ENCODE results near the gene PDIA5. TPM values are rescaled to one million over a fixed set of nuclear protein-coding genes. Genes with fewer than 3 reads are reported as not detected.

PDIA5 gene
- total and polyA plus RNA-seq, 2 of the 4 experiments (the other 2 are of a cell fraction), result 19.4 to 42.0 TPM

DNA sequence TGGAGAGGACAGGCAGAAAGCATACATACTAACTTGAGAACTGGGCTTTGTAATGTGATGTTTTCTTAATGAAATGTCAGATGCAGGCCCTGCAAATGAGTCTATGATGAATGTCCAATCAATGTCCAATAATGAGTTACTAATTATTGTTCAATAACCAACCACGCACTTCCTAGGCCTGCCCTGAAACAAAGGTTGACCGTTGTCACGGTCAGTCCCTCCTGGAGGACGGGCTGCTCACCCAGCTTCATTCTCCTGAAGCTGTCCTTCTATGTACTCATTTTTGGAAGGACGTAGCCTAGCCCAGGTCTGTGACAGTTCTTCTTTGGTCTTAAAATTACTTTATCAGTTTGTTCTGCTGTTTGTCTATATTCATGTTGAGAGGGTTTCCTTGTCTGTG, 8.3 kb upstream of the PDIA5 start:
- POLR2A ChIA-PET (ENCODE audit: unreplicated experiment), result no interaction called here
- Histone ChIP-seq H4K5ac (ENCODE audit: low read depth, low read length) (no peak overlapping the region), H2AFZ (replicated peaks; ENCODE audit: low read length, poor library complexity) (no peak overlapping the region), H2AK5ac (ENCODE audit: low read depth, low read length) (no peak overlapping the region), H3K4me1 (ENCODE audit: control insufficient read depth, insufficient read depth, low read length) (no peaks in the 10 kb centered on the region), H3K36me3 (ENCODE audit: control insufficient read depth, insufficient read depth, low read length) (no peaks in the 10 kb centered on the region), H4K8ac (ENCODE audit: low read depth in 2 of 2, low read length in 2 of 2) (no peak overlapping the region), H3K79me1 (ENCODE audit: low read depth in 1 of 2, low read length in 2 of 2) (no peaks in the 10 kb centered on the region), H2AK9ac (replicated peaks; ENCODE audit: low read depth, low read length, poor library complexity) (no peak overlapping the region), H4K20me1 (ENCODE audit: insufficient read depth, low read length) (no peaks in the 10 kb centered on the region), H3K4me3 (ENCODE audit: insufficient read depth, low read depth, low read length) (no peak overlapping the region), H3K9me3 (ENCODE audit: control insufficient read depth, insufficient read depth, low read length) (0 out of 2 replicates have a peak, but pooled peaks cover 2% of the 10 kb centered on the region), H3K18ac (ENCODE audit: low read depth, low read length) (no peak overlapping the region), H3K56ac (ENCODE audit: extremely low read depth, insufficient read depth, low read length) (no peak overlapping the region), H2BK15ac (ENCODE audit: low read depth, low read length) (no peak overlapping the region), H3K27ac (ENCODE audit: insufficient read depth, low read length) (no peak overlapping the region), H3K4ac (ENCODE audit: low read depth, low read length) (no peak overlapping the region), H2BK5ac (ENCODE audit: low read depth, low read length, poor library complexity, severe bottlenecking) (no peak overlapping the region), H3K27me3 (ENCODE audit: control insufficient read depth, insufficient read depth, low read length) (peaks cover 27% of the 10 kb centered on the region), H3K9ac (ENCODE audit: low read depth, low read length) (no peak overlapping the region), H2BK20ac (ENCODE audit: low read depth, low read length) (no peak overlapping the region), H3K23ac (ENCODE audit: low read depth, low read length) (no peak overlapping the region), H3K4me2 (ENCODE audit: low read depth, low read length) (no peak overlapping the region), H3K14ac (replicated peaks; ENCODE audit: low read depth, low read length) (no peak overlapping the region), H3K9me1 (ENCODE audit: insufficient read depth, low read length) (peaks cover 3% of the 10 kb centered on the region; the same call in 1 of the 2 replicates), H4K91ac (ENCODE audit: insufficient read depth, low read depth, low read length) (no peak overlapping the region), H2BK120ac (ENCODE audit: low read depth, low read length) (no peak overlapping the region)
- no CpG with 5 or more reads among the region's 5 CpGs for WGBS, 2 experiments (ENCODE audit: extremely low coverage in 2 of 2, insufficient read length in 1 of 2)
- DNase-seq (no peak), ATAC-seq (ENCODE audit: low read depth) (no peak)
- CTCF ChIA-PET, result no interaction called here
- intact Hi-C loops (cut with micrococcal nuclease) (no loop called here), in situ Hi-C loops (cut with MboI; ENCODE audit: low sequenced_read_pairs) (no loop called here), dilution Hi-C loops (cut with HindIII; ENCODE audit: low sequenced_read_pairs, unreplicated experiment) (no loop called here)
- no TSS peak for BruUV-seq (replicated peaks)
- TF ChIP-seq FOS (IDR thresholded peaks at IDR 0.05; ENCODE audit: low read depth, low read length) (no peak), MXI1 (IDR thresholded peaks at IDR 0.05; ENCODE audit: borderline replicate concordance, low read depth, low read length) (no peak), MAFK (IDR thresholded peaks at IDR 0.05; ENCODE audit: low read depth, low read length) (no peak), USF2 (IDR thresholded peaks at IDR 0.05; ENCODE audit: low read depth, low read length) (no peak), NFE2L2 (IDR thresholded peaks at IDR 0.05; ENCODE audit: low read depth, low read length) (no peak), POLR2A (IDR thresholded peaks at IDR 0.05; ENCODE audit: low read depth, low read length) (no peak), SMC3 (IDR thresholded peaks at IDR 0.05; ENCODE audit: low read depth, low read length) (no peak), MAZ (IDR thresholded peaks at IDR 0.05; ENCODE audit: borderline replicate concordance, low read depth, low read length) (no peak), RFX5 (IDR thresholded peaks at IDR 0.05; ENCODE audit: low read depth, low read length) (no peak), BHLHE40 (IDR thresholded peaks at IDR 0.05; ENCODE audit: low read depth, low read length) (no peak), RAD21 (IDR thresholded peaks at IDR 0.05; ENCODE audit: low read length) (no peak), CHD1 (IDR thresholded peaks at IDR 0.05; ENCODE audit: low read depth, low read length) (no peak), CEBPB (IDR thresholded peaks at IDR 0.05; ENCODE audit: low read depth, low read length) (no peak), RCOR1 (IDR thresholded peaks at IDR 0.05; ENCODE audit: insufficient replicate concordance, low read length) (no peak)
- TF ChIP-seq, protein P1, sequence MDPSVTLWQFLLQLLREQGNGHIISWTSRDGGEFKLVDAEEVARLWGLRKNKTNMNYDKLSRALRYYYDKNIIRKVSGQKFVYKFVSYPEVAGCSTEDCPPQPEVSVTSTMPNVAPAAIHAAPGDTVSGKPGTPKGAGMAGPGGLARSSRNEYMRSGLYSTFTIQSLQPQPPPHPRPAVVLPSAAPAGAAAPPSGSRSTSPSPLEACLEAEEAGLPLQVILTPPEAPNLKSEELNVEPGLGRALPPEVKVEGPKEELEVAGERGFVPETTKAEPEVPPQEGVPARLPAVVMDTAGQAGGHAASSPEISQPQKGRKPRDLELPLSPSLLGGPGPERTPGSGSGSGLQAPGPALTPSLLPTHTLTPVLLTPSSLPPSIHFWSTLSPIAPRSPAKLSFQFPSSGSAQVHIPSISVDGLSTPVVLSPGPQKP (IDR thresholded peaks at IDR 0.05; ENCODE audit: borderline replicate concordance, low read depth, low read length), result no peak
- TF ChIP-seq, protein P2, sequence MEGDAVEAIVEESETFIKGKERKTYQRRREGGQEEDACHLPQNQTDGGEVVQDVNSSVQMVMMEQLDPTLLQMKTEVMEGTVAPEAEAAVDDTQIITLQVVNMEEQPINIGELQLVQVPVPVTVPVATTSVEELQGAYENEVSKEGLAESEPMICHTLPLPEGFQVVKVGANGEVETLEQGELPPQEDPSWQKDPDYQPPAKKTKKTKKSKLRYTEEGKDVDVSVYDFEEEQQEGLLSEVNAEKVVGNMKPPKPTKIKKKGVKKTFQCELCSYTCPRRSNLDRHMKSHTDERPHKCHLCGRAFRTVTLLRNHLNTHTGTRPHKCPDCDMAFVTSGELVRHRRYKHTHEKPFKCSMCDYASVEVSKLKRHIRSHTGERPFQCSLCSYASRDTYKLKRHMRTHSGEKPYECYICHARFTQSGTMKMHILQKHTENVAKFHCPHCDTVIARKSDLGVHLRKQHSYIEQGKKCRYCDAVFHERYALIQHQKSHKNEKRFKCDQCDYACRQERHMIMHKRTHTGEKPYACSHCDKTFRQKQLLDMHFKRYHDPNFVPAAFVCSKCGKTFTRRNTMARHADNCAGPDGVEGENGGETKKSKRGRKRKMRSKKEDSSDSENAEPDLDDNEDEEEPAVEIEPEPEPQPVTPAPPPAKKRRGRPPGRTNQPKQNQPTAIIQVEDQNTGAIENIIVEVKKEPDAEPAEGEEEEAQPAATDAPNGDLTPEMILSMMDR (conservative IDR thresholded peaks at IDR 0.05; ENCODE audit: low read depth, low read length), result no peak
